ENCODE data around the gene RGS21.

Gene RGS21

GRCh38 chr1:192379554-192379953 lies 62.8 kb downstream of the RGS21 start:
- no peak for DNase-seq

- DNase-seq: no peak
Observed at GRCh38 chr1:192382758-192383157, 66.0 kb downstream of the RGS21 start.

- DNase-seq: no peak
Observed at GRCh38 chr1:192386051-192386650, 69.4 kb downstream of the RGS21 start.

GRCh38 chr1:192395211-192395610 lies 78.4 kb downstream of the RGS21 start:
- DNase-seq: no peak

- no peak for DNase-seq
Observed at GRCh38 chr1:192395895-192396294, 79.1 kb downstream of the RGS21 start.

- DNase-seq: no peak
Observed at GRCh38 chr1:192399161-192399560, 82.4 kb downstream of the RGS21 start.

GRCh38 chr1:192401825-192402224 lies 85.0 kb downstream of the RGS21 start:
- no peak for DNase-seq

- no peak for DNase-seq
Observed at GRCh38 chr1:192402571-192402970, 85.8 kb downstream of the RGS21 start.

- DNase-seq: no peak
Observed at GRCh38 chr1:192407206-192407605, 90.4 kb downstream of the RGS21 start.
